Natural killer cell (primary cell): ENCODE results near the gene CIB1. TPM values are rescaled to one million over a fixed set of nuclear protein-coding genes. Genes with fewer than 3 reads are reported as not detected.

ENCODE experiments used
- ATAC-seq, 3 donors: fragments of 150-1000 bp in 2 of 3; fragments of 200-7000 bp in 1 of 3; cut with Tn5 transposase; 1 replicate in 1 of 3; 2 replicates in 2 of 3; pipeline ENCODE4 v1.10.0; 2021; ENCODE audit warnings: mild to moderate bottlenecking in 2 of 3, moderate library complexity in 2 of 3
- DNase-seq, 2 donors: peaks; one replicate each; pipeline versions ENCODE4 v3.0.0 to v3.0.0-alpha.2; 2013 to 2021; ENCODE audit warnings: mixed read lengths in 1 of 2
- H3K27ac ChIP-seq: one replicate; pipeline ENCODE4 v1.5.1; 2013; ENCODE audit warnings: mild to moderate bottlenecking, low read length
- H3K27me3 ChIP-seq: one replicate; pipeline ENCODE4 v1.6.1; 2013; ENCODE audit warnings: low read length; ENCODE audit not compliant: control insufficient read depth, insufficient read depth
- H3K36me3 ChIP-seq: one replicate; pipeline ENCODE4 v1.6.1; 2013; ENCODE audit warnings: low read length; ENCODE audit not compliant: control insufficient read depth, insufficient read depth
- H3K4me1 ChIP-seq: one replicate; pipeline ENCODE4 v1.6.1; 2013; ENCODE audit warnings: low read length; ENCODE audit not compliant: control insufficient read depth, insufficient read depth
- H3K4me3 ChIP-seq: one replicate; pipeline ENCODE4 v1.5.1; 2013; ENCODE audit warnings: low read length
- H3K9me3 ChIP-seq: one replicate; pipeline ENCODE4 v1.6.1; 2013; ENCODE audit warnings: low read length; ENCODE audit not compliant: control insufficient read depth, insufficient read depth
- H3K27ac Mint-ChIP-seq, 2 donors: one replicate each; pipeline ENCODE4 v1.8.0; 2022; ENCODE audit warnings: mild to moderate bottlenecking in 2 of 2, mixed read lengths in 2 of 2, moderate library complexity in 1 of 2
- H3K27me3 Mint-ChIP-seq, 2 donors: one replicate each; pipeline ENCODE4 v1.8.0; 2022; ENCODE audit warnings: low read depth in 2 of 2, mixed read lengths in 2 of 2
- H3K36me3 Mint-ChIP-seq: one replicate; pipeline ENCODE4 v1.8.0; 2022; ENCODE audit warnings: mixed read lengths
- H3K4me1 Mint-ChIP-seq, 2 donors: one replicate each; pipeline ENCODE4 v1.8.0; 2022; ENCODE audit warnings: mixed read lengths in 2 of 2
- H3K4me3 Mint-ChIP-seq: one replicate; pipeline ENCODE4 v1.8.0; 2022; ENCODE audit warnings: mild to moderate bottlenecking, moderate library complexity, mixed read lengths
- H3K9me3 Mint-ChIP-seq, 2 donors: one replicate each; pipeline ENCODE4 v1.8.0; 2022; ENCODE audit warnings: mixed read lengths in 2 of 2
- WGBS: methylation state at CpG from one replicate; pipeline ENCODE4 v1.1.7; 2013; ENCODE audit warnings: missing lambda C conversion rate; ENCODE audit not compliant: insufficient coverage; 5-methylcytosine and 5-hydroxymethylcytosine counted together
- intact Hi-C: fragments of 100-400 bp; cut with micrococcal nuclease; formaldehyde crosslinking; loops from one replicate; pipeline ENCODE4 v1.14.2; 2022
- total RNA-seq, 4 donors: library from RNA; stranded (reverse); fragments of 120-200 nt in 1 of 4; gene quantifications; one replicate each; pipeline versions ENCODE4 v1.2.3 to v1.2.4, GENCODE V29; 2013 to 2022
- TF ChIP-seq, protein P1 (sequence below): fragments of 200-600 bp; IDR thresholded peaks from one replicate; pipeline ENCODE4 v1.8.0; 2022; ENCODE audit warnings: antibody characterized with exemption

The CIB1 gene
- total RNA-seq, 3 donors from 2014 or later (not counting 1 experiment from before 2014, with no cell fraction given) = 136 to 209 (median 154) TPM

DNA sequence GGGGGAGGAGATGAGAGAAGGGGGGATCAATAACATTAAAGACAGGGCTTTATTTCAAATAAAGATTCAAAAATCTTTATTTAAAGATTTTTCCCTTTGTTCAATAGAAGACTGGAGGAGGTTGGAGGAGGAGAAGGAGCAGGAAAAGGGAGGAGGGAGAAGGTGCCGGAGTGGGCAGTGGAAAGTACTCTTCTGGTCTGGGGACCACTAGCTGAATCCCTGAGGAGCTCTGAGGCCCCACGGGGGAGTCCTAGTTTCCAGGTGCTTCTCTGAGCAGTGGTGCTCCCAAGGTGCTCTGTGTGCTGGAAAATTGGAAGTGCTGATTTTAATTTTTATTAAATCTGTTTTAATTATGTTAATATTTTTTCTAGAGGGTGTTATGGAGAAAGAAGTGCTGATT is 52.0 kb downstream of the CIB1 start:
- Mint-ChIP-seq H3K9me3 (no peaks in the 10 kb centered on the region), H3K27me3 (peaks cover 0 to 6% of the 10 kb centered on the region in 2 donors), H3K36me3 (no peaks in the 10 kb centered on the region), H3K4me1 (peaks cover 20% of the 10 kb centered on the region in 2 donors), H3K27ac (no peak overlapping the region), H3K4me3 (peak overlapping the region; percentile 13)
- no peak overlapping the region for H3K4me3 ChIP-seq
- TF ChIP-seq, protein P1, sequence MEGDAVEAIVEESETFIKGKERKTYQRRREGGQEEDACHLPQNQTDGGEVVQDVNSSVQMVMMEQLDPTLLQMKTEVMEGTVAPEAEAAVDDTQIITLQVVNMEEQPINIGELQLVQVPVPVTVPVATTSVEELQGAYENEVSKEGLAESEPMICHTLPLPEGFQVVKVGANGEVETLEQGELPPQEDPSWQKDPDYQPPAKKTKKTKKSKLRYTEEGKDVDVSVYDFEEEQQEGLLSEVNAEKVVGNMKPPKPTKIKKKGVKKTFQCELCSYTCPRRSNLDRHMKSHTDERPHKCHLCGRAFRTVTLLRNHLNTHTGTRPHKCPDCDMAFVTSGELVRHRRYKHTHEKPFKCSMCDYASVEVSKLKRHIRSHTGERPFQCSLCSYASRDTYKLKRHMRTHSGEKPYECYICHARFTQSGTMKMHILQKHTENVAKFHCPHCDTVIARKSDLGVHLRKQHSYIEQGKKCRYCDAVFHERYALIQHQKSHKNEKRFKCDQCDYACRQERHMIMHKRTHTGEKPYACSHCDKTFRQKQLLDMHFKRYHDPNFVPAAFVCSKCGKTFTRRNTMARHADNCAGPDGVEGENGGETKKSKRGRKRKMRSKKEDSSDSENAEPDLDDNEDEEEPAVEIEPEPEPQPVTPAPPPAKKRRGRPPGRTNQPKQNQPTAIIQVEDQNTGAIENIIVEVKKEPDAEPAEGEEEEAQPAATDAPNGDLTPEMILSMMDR = no peak
- DNase-seq (no peak), ATAC-seq (no peak)
- H3K27me3 ChIP-seq = no peaks in the 10 kb centered on the region
- H3K4me1 ChIP-seq = peaks cover 37% of the 10 kb centered on the region
- no peaks in the 10 kb centered on the region for H3K36me3 ChIP-seq
- 76% methylated on average over 2 of the region's 2 CpGs for WGBS
- H3K27ac ChIP-seq = no peak overlapping the region
- no peaks in the 10 kb centered on the region for H3K9me3 ChIP-seq
- intact Hi-C loops = no loop called here

Other genes starting within 250 kb of the CIB1 start
- gene ZNF710, start 232.6 kb downstream of the CIB1 start, total RNA-seq = 10 to 100 TPM; 26.5 to 43.1 (median 26.6) TPM
- 10 to 100 TPM; 72.3 to 91.5 (median 81.0) TPM for gene IDH2, start 131.5 kb downstream of the CIB1 start, total RNA-seq
- 10 to 100 TPM; 13.1 to 28.1 (median 25.0) TPM for gene SEMA4B, start 32.6 kb downstream of the CIB1 start, total RNA-seq
- gene GDPGP1, start 268 bp upstream of the CIB1 start, total RNA-seq = 10 to 100 TPM in 1 of 3 donors, 1 to 10 TPM in 2; 7.8 to 11.1 (median 9.5) TPM
- 1 to 10 TPM in 2 of 3 donors, under 1 TPM in 1; 0.18 to 2.2 (median 1.2) TPM for gene TTLL13, start 15.6 kb upstream of the CIB1 start, total RNA-seq
- gene NGRN, start 31.7 kb upstream of the CIB1 start, total RNA-seq = 10 to 100 TPM; 33.4 to 43.5 (median 33.5) TPM
- gene ZNF774, start 118.3 kb upstream of the CIB1 start, total RNA-seq = under 1 TPM; 0.34 to 0.70 (median 0.47) TPM
- gene IQGAP1, start 154.3 kb upstream of the CIB1 start, total RNA-seq = 100 to 1,000 TPM; 431 to 493 (median 446) TPM